ENCODE results near the gene LRRC28. TPM values are rescaled to one million over a fixed set of nuclear protein-coding genes. Genes with fewer than 3 reads are reported as not detected.
A peak's percentile ranks its signal among the peaks of the same experiment; 100 is the strongest.

Gene LRRC28
- total and polyA plus RNA-seq, 9 of the 15 experiments (the other 6 are each of a cell fraction or from before 2014, with no cell fraction given): 5.5 to 17.4 (median 7.9) TPM

- TF ChIP-seq SNIP1 (IDR thresholded peaks at IDR 0.05; ENCODE audit: low read depth) (no peak), TCF3 (CRISPR knock-in tag; IDR thresholded peaks at IDR 0.05) (no peak), CCAR2 (IDR thresholded peaks at IDR 0.05; ENCODE audit: low read depth, low read length) (no peak), SUPT5H (IDR thresholded peaks at IDR 0.05) (peak; percentile 90), ETS2 (tag; IDR thresholded peaks at IDR 0.05; ENCODE audit: borderline replicate concordance, poor library complexity, severe bottlenecking) (no peak), RFX1 (IDR thresholded peaks at IDR 0.05) (no peak), ARID1B (IDR thresholded peaks at IDR 0.05) (no peak), ZNF12 (CRISPR knock-in tag; IDR thresholded peaks at IDR 0.05) (no peak), CBX5 (IDR thresholded peaks at IDR 0.05; ENCODE audit: borderline replicate concordance, low read depth) (no peak), ZNF395 (CRISPR knock-in tag; IDR thresholded peaks at IDR 0.05) (no peak), NCOA4 (IDR thresholded peaks at IDR 0.05; ENCODE audit: partially characterized antibody) (no peak), PURB (CRISPR knock-in tag; IDR thresholded peaks at IDR 0.05; ENCODE audit: low read depth) (no peak), SMAD3 (CRISPR knock-in tag; conservative IDR thresholded peaks at IDR 0.05) (no peak), MCM7 (IDR thresholded peaks at IDR 0.05) (no peak), ZNF76 (CRISPR knock-in tag; IDR thresholded peaks at IDR 0.05; ENCODE audit: borderline replicate concordance) (no peak), TBP (optimal IDR thresholded peaks at IDR 0.05; ENCODE audit: low read depth, low read length) (peak; percentile 81), CC2D1A (IDR thresholded peaks at IDR 0.05) (peak; percentile 37; the same call in 1 of the 2 replicates), COPS2 (conservative IDR thresholded peaks at IDR 0.05) (no peak), TOE1 (IDR thresholded peaks at IDR 0.05; ENCODE audit: borderline replicate concordance) (peak; percentile 44; the same call in 1 of the 2 replicates), TOE1 (CRISPR knock-in tag; IDR thresholded peaks at IDR 0.05; ENCODE audit: borderline replicate concordance, low read depth) (no peak), ETS1 (conservative IDR thresholded peaks at IDR 0.05; ENCODE audit: control insufficient read depth, low read depth, low read length) (no peak; the same call in 1 of the 2 replicates), MED1 (CRISPR knock-in tag; IDR thresholded peaks at IDR 0.05; ENCODE audit: borderline replicate concordance) (no peak)
- TF ChIP-seq, protein P1, sequence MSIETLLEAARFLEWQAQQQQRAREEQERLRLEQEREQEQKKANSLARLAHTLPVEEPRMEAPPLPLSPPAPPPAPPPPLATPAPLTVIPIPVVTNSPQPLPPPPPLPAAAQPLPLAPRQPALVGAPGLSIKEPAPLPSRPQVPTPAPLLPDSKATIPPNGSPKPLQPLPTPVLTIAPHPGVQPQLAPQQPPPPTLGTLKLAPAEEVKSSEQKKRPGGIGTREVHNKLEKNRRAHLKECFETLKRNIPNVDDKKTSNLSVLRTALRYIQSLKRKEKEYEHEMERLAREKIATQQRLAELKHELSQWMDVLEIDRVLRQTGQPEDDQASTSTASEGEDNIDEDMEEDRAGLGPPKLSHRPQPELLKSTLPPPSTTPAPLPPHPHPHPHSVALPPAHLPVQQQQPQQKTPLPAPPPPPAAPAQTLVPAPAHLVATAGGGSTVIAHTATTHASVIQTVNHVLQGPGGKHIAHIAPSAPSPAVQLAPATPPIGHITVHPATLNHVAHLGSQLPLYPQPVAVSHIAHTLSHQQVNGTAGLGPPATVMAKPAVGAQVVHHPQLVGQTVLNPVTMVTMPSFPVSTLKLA (conservative IDR thresholded peaks at IDR 0.05): peak in 1 of 2 experiments; percentile 56; a peak in 1 of 4 replicates
Measured at GRCh38 chr15:99250857-99251841, at the start of gene LRRC28 (continued).

Data from K562 (cell line).